NOMO-1 treated with dmso at 0.1 percent for 144 hours (cell line): ENCODE results near the gene WNT5B.
"Not testable (repeated sequence)": the region's sequence is repeated elsewhere in the genome, so short reads cannot be mapped to it uniquely, and the experiment has no call there.

Source experiments
- DNase-seq: peaks from one replicate; lab custom pipeline; 2025; ENCODE audit not compliant: unreplicated experiment; lab: John Stamatoyannopoulos, UW

Gene WNT5B

DNA sequence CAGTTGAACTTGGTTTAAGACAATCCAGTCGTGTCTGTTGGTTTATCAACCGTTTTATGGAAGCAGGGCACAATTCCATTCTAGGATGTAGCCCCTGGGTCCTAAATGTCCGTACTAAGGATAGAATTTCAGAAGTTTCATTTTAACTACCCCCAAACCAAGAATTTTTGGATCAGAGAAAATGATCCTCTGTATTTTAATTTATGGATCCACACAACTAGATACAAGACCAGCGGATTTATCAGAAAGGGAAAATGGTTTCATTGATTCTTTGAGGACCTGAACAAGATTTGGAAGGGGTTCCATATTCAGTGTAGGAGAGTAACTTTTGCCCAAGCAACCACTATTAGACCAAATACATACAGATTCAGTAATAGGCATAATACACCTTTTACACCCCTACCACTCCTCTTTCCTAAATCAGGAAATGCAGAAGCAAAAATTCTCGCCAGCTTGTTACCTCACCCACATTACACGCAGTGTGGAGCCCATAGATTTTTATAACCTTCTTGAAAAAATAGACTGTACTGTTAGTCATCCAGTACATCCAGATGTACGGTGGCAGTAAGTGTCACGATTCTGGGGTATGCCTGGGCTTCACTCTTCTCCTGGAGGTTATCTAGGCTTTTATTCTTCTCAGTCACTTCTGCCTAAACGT lies 33.2 kb upstream of the WNT5B start:
- no peak for DNase-seq

DNA sequence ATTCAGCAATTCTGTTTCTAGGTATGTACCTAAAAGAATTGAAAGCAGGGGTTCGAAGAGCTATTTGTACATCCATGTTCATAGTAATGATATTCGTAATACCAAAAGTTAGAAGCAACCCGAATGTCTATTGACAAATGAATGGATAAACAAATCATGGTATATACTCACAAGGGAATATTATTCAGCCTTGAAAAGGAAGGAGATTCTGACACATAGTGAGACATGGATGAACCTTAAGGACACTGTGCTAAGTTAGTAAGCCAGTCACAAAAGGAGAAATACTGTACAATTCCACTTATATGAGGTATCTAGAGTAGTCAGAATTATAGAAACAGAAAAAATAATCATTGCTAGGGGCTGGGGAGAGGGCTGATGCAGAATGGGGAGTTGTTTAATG lies 30.3 kb upstream of the WNT5B start:
- DNase-seq = no peak

DNA sequence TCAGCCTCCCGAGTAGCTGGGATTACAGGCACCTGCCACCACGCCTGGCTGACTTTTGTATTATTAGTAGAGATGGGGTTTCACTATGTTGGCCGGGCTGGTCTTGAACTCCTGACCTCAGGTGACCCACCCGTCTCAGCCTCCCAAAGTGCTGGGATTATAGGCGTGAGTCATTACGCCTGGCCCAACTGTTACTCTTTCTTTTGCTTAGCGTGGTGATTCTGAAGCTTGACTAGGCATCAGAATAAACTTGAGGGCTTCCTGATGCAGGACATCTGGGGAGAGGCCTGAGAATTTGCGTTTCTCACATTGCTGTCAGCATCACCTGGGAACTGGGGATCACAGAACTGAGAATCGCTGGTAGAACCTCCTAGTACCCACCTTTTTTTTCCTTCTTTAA lies 26.3 kb upstream of the WNT5B start:
- DNase-seq = not testable (repeated sequence)

DNA sequence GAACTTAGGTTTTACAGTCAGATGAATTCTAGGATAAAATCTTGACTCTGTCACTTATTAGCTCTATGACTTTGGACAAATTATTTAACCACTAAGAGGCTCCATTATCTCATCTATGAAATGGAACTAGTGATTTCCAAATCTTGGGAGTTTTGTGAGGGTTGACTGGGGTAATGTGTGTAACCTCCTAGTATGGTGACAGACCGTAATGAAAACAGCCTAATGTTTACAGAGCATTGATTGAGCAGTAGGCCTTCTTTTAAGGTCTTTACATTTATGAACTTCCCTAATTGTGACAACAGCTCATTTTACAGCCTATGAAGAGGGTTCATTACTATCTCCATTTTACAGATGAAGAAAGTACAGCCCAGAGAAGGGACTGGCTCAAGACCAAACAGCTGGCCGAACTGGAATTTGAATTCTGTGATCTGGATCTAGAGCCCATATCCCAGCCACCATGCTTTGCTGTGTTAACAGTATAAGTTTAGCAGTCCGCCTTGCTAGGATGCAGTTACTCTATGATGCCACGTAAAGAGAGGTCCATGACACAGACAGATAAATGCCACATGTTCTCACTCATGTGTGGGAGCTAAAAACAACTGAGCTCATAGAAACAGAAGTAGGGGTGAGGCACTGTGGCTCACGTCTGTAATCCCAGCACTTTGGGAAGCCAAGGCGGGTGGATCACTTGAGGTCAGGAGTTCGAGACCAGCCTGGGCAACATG lies 25.6 kb upstream of the WNT5B start:
- no peak for DNase-seq

DNA sequence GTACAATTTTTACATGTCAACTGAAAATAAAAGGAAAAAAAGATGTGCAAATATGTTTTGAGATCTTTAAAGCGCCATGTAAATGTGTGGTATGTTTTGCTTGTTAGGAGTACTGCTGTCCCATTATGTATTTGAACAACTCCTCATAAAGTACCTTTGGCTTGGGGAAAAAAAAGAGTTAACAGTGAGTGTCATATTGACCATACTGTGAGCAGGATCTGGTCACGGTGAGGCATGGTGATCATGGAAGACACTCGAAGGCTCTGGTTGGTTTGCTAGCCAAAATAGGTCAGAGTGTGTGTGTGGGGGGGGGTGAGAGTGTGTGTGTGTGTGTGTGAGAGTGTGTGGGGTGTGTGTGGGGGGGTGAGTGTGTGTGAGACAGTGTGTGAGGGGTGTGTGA lies 24.6 kb upstream of the WNT5B start:
- DNase-seq = no peak

DNA sequence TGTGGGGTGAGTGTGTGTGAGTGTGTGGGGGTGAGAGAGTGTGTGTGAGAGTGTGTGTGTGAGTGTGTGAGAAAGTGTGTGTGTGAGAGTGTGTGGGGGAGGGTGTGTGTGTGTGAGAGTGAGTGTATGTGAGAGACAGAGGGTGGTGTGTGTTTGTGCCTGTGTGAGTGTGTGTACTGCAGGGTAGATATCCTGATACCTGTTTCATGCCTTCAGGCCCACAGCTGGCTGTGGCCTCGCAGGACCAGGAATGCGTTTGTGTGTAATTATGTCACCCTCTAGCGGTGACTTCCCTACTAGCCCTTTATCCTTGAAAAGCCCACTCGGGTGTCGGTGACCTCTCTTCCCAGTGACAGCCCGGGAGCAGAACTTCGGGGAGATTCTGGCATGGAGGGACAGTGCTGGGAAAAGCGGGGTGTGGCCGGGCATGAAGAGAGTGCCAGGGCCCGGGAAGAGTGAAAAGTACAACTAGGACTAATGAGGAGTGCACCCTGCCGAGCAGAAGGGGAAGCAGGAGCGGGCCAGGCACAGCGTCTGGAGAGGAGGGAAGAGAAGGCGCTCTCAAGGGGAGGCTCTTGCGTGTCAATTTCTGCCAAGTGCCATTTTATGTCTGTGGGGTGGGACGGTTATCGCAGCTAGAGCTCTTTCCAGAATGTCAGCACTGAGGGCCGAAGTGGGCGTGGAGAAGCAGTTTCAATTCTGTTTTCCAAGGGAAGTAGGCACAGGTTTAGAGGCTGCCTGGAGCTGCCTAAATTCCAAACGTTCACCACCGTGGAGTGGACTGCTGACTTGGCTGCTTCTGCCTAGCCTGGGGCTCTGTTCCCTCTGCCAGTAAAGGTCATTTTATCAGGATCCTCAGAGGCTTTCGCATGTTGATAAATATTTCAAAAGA lies 23.7 kb upstream of the WNT5B start:
- DNase-seq = peak; percentile 62

DNA sequence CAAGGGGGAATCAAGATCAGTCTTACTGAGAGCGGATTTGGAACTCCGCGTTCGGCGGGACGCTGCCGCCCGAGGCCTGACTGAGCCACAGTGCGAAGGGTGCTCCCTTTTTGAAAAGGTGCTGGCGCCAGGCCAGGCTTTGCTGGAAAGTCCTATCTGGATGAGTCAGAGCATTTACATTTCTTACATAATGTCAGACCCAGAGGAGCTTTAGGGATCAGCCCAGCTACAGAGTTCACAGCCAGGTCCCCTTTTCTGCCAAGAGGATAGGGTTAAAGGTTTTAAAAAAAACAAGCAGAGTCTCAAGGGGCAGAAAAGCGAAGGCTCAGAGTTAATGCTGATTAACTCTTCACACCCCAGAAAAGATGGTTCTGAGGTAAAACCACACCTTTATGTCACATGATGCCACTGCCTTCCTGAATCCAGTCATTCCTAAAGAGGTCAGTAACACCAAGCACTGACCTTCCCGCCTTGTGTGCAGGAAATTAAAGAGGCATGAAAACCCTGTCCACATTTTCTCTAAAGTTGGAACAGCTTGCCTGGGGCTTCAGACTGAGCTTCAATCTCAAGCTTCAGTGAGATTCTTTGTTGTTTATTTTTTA lies 22.9 kb upstream of the WNT5B start:
- DNase-seq = peak; percentile 49

DNA sequence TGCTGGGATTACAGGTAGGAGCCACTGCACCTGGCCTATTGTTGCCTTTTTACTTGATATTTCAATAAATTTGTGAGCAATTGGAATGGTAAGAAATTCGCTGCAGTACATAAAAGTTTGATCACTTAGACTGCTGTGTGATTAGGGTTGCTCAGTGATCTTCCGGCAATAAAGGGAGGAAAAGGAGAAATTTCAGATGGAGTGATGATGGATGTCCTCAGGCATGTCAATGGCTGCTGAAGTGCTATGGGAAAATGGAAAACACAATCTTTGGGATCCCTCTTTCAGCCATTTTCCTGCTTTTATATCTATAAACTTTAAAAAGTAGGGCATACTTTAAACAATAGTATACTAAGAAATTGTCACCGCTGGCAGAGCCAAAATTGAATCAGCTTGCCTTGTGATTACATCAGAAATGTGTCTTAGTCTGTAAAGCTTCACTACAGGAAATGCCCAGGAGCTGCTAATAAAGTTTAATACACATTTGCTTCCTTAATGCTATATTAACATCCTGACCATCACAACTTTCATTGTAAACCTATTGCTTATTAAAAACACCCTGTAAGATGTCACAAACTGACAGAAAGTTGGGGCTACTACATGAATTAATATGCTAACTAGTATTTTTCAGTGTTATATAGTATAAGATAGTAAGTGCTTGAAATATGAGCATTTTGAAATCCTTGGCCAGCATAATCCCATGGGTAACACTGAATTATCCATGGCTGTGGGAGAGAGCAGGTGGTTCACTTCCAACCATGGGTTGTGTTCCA lies 20.9 kb upstream of the WNT5B start:
- DNase-seq = no peak

DNA sequence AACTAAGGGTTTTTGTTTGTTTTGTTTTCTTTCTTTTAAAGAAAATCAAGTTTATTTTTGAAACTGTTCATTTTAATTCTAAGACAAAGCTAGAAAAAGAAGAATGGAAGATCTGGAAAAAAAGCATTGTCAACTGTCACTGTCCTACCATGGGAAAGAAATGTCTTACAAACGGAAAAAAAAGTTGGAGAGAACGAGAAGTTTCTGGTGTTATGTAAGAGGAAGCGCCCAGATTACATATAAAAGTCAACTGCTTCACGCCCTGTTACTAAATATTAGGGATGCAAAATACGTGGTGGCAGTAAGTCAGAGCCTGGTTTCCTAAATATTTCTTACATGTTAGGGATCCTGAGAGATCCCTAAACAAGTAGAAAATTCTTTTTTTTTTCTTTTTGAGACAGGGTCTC lies 20.3 kb upstream of the WNT5B start:
- no peak for DNase-seq

DNA sequence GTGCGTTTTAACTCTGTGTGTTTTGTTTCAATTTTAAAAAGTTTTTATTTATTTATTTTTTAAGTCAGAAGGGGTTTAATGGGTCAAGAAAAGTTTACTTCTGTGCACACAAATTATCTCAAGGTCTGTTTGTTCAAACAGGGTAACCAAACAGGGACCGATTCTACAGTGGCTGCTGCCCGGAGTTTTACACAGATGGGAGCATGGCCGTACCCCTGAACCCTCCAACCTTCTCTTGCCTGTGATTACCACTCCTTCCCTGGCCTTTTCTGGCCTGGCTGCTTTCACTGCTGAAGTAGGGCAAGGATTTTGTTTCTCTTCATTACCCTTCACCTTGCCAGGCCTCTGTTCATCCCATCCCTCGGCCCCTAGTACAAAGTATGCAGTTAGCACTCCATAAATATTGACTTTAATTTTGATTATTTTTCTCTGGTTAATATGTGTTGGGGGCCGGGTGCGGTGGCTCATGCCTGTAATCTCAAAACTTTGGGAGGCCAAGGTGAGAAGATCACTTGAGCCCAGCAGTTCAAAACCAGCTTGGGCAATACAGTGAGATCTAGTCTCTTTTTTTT lies 18.9 kb upstream of the WNT5B start:
- DNase-seq = no peak

DNA sequence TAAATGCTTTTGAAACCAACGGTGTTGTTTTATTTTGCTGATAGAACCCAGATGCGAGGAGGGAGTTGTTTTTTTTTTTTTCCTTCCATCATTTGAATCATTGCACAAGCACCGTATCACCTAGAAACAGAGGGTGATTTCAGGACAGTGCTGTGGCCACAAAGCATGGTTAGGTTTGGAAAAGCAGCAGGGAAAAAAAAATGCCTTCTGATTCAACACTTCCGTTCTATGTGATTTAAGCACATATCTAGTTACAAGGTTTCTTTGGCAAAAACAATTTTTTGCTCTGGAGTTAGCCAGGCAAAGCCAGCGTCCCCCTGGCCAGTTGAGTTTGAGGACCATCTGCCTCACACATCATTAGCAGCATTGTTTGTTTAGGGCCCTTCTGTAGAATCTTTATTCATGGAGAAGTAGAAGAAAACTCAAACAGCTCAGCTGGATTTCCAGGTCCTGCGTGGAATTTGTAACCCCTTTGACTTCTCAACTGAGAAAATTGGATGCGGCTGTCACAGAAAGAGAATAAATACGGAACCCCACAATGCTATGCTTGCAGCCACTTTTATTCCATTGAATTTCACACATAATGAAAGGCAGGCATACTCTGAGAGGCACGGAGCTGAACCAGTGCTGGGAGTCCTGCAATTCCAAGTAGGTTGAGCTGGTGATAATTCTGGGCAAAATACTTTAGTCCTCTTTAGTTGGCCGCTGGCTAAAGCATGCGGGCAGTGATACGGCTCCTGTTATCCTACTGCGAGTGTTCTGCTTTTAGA lies 17.0 kb upstream of the WNT5B start:
- no peak for DNase-seq

DNA sequence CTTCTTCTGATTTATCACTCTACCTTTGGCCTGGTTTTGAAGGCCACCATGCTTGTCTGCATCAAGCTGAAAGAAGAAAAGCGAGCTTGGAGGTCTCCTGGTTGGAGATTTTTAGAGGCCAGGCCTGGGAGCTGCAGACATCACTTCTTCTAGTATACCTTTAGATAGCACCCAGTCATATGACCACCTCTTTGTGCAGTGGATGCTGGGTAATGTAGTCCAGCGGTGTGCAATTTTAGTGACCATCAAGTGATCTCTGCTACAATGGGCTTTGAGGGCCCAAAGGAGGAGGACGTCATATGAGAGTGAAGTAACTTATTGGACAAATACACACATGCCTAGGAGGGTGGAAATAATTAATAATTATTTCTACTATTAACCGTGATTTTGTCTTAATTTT lies 15.2 kb upstream of the WNT5B start:
- DNase-seq = no peak

DNA sequence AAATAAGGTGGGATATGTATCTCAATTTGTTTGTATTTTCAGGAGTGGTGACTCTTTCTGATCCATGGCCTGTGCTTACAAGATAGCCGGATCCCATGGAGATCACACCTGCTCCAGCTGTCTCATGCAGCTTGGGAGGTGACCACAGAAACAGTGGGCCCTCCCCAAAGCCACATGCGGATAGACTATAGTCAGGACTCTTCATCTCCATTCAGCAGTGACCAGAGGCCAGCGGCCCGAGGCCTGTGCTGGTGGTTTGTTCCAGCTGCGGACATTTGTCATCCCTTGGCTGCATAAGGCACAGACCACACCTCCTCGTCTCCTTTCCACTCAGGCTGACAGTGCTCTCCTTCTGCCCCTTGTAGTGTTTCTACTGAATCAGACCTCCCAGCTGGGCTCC lies 14.7 kb upstream of the WNT5B start:
- DNase-seq = no peak

DNA sequence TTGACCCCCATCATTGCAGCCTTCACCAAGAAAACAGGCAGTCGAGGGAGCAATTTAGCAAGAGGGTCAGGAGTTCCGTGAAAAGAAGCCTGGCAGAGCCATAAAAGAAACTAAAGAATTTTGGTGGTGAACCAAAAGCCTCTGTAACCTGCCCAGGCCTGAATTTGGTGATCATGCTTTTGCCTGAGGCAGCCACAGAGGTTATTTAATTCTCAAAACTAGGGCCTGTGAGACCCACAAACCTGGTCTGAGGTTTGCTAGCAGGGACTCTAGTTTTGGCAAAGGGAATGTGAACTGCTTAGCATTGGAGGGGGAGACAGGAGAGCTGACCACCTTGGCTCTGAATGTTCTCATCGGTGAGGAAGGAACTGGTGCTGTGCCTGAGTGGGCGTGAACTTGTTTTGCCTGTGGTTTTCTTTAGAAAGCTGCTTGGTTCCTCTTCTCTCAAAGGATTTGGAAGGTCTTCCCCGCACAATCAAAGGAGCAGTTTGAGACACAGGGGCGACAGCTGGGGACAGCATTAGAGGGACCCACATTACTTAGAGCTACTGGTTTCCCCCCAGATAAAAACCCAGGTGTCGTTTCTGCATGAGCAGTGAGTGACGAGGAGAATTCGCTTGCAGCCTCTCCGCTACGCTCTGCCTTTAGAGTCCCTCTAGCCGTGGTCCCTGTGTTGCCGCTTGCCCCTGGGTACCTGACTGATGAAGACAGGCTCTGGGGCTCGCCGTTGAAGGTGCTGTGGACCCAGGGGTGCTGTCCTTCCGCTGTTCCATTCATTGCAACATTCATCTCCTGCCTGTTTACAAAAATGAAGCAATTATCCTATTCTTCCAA lies 12.6 kb upstream of the WNT5B start:
- peak; percentile 62 for DNase-seq

DNA sequence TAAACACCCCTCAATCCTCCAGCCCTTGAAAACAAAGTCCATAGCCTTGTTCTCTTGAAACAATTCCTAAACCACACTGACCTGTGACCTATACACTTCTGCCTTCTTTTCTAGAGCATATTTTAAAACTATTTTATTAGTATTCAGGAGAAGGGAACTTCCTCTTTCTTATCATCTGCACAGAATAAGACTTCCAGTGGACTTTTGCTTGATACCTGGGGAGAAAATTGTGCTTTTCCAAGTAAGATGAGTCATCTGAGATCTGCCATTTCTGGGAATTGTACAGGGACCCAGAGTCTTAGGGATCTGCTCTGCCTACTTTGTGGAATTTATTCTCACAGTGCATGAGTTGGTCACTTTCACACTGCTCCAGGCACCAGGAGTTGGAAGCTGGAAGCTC lies 10.5 kb upstream of the WNT5B start:
- no peak for DNase-seq

DNA sequence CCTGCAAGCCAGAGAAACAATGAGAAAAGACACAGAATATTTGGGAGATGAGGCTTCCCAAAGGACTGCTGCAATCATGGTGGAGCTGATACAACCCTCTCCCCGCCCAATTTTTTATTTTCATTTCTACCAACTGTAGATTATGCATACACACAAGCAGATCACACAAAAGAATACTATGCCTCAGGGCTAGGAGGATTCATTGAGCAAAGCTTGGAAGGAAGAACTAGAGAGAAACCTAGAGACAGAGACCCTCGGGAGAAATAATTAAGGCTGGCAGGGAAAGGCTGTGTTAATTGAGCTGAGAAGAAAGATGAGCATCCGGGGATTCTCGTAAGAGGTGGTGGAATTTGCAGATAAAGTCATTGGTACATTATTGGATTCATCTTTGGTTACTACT lies 9.9 kb upstream of the WNT5B start:
- no peak for DNase-seq

DNA sequence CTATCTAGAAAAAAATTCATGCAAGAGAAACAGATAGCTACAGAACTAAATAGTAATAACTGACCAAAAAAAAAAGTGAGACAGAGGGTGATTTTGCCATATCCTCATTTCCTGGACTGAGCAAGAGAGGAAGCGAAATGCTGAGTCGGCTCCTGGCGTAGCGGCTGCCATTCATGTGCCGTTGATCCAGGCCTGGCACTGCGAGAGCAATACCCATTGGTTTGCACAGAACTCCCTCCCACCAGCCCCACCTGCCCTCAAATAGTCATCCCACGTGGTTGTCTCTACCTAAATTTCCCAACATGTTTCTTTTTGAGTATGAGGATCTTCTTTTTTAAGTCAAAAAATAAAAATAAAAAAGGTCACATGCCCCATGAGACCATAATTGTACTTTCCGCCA lies 9.4 kb upstream of the WNT5B start:
- peak; percentile 84 for DNase-seq

DNA sequence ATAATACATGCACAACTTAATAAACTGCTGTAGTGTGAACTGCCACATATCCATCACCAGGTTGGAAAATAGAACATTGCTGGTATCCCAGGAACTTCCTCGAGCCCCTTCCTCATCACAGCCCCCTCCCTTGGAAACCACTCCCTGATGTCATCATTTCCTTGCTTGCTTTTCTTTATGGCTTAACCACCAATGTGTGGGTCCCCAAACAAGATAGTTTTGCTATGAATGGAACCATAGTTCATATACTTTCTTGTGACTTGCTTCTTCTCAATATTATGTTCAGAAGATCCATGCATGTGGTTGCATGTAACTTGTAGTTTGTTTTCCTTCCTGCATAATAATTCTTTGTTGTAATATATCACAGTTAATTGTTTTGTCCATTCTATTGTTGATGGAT lies 8.9 kb upstream of the WNT5B start:
- no peak for DNase-seq

DNA sequence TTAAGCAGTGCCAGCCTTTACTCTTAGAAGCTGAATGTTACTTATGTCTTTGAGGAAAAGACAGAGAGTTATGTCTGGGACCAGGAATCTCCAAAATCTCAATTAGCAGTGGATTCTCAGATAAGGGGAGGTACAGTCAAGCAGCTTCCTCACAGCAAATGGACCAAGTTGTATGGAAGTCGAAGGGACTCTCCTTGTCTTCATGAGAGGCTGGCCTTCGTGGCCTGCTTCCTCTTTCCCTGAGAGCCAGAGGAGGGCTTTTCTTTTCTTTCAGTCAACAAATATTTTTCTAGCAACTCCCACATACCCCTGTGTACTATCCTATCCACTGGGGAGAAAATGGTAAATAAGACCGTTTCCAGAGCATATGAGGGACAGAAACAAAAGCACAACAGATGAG lies 6.6 kb upstream of the WNT5B start:
- DNase-seq = no peak
